GM19395 (cell line): ENCODE data around the gene ASPSCR1.

Source experiments
- ATAC-seq: cut with Tn5 transposase; IDR thresholded peaks from one replicate; pipeline ENCODE4 v1.9.1; 2021; ENCODE audit warnings: mild to moderate bottlenecking, moderate library complexity; ENCODE audit not compliant: unreplicated experiment

ASPSCR1 gene

DNA sequence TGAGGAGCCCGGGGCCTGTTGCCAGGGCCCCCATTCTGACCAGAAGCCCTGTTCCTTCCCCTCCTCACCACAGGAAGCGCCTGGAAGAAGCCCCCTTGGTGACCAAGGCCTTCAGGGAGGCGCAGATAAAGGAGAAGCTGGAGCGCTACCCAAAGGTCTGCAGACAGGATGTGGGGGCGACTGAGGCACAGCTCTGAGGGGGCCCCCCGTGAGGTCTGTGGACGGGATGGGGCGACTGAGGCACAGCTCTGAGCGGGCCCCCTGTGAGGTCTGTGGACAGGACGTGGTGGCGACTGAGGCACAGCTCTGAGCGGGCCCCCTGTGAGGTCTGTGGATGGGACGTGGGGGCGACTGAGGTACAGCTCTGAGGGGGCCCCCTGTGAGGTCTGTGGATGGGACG, 32.0 kb downstream of the ASPSCR1 start:
- ATAC-seq = no peak

DNA sequence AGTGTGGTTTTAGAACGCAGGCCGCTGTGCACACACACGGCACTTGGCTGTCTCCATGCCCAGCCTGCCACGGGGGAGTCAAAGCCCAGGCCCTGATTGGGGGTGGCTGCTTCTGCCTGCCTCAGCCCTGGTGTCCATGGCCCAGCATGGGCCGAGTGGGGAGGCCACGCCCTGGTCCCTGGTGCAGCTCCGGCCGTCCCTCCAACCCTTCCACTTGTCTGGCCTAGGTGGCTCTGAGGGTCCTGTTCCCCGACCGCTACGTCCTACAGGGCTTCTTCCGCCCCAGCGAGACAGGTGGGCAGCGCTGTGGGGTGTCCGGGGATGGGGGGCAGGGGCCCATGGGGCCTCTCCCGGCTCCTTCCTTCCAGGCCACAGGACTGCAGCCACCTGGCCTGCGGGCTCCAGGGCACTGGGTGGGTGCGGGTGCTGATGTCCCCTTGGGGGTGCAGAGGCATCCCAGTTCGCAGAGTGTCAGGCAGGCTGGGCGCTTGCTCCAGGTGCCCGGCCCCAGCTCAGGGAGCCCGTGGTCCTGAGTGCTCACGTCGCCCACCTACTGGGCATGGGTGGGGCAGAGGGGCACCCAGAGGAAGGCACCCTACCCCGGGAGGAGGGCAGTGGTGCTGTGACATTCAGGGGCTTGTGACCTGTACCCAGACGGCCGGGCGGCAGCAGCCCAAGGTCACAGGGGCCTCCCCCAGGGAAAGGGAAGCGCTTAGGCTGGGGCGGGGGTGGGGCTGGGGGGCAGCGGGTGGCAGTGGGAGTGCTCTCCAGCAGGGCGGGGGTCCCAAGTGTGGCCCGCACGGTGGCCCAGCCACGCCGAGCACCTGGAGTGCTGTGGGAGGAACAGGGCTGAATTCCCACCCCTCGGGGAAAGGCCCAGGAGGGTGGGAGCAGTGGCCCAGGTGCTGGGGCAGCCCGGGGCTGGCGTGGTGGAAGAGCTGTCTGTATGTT, 33.4 kb downstream of the ASPSCR1 start:
- ATAC-seq = no peak

DNA sequence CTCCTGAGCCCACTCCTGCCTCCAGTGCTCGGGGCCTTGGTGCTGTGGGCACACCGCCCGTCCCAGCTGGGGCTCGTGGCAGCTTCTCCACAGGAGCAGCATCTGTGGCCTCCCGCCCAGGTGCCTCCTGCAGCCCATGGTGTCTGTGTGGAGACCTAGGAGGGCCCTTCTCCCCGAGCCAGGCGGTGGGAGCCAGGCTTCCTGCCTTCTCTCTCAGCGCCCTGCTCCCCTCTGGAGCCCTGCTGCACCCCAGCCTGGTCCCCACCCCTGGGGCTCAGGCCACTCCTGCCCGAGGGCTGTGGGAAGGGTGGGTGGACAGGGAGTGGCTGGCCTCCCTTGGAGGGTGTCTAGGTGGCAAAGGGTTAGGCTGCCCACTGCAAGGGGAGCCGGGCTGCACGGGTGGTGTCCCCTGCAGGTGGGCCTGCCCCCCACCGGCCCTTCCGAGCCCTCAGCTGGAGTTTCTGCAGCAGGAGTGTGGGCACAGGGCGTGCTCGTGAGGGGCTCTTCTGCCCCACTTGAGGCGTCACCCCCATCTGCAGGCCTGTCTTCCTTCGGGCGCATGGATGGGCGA, 34.3 kb downstream of the ASPSCR1 start:
- ATAC-seq = no peak

DNA sequence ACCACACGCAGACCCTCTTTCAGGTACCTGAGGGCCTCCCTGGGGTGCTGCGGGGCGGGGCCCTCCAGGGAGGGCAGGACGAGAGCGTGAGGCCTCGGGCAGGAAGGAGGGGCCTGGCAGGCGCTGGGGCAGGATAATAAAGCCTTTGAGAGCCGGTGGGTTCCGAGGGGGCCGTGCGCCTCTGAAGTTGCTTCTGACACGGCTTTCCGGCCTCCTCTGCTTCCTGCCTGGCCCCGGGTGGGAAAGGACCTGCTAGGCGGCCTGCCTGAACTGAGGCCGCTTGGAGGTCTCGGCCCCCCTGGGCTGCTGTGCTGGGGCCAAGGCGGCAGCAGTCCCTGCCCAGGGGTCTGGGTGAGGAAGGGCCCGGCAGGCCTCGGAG, 34.8 kb downstream of the ASPSCR1 start:
- no peak for ATAC-seq

DNA sequence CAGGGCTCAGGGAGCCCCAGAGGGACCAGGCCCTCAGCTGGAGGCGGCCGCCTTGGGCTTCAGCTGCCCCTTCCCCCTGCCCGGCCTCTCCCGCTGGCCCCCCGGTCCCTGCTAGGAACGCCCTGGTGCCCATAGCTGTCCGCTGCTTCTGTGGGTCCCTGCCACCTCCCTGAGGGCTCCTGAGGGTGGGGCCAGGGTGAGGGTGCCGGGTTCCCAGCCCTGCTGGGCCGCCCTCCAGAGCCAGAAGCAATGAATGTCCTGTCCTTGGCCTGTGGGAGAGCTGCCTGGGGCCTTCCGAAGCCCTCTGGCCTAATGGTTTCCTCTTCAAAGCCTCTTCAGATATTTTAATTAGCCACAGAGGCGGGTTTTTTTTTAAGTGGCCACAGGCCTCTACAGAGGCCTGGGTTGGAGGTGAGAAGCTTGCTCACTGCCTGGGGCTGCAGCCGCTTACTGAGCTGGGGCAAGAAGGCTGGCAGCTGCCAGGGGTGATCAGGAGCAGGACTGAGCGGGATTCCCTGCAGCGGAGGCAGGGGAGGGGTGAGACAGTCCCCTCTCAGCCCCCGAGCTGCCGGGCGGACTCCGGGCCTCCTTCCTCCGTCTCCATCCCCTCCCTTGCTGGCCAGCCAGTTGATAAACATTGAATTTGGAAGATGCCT, 35.3 kb downstream of the ASPSCR1 start:
- ATAC-seq = no peak

DNA sequence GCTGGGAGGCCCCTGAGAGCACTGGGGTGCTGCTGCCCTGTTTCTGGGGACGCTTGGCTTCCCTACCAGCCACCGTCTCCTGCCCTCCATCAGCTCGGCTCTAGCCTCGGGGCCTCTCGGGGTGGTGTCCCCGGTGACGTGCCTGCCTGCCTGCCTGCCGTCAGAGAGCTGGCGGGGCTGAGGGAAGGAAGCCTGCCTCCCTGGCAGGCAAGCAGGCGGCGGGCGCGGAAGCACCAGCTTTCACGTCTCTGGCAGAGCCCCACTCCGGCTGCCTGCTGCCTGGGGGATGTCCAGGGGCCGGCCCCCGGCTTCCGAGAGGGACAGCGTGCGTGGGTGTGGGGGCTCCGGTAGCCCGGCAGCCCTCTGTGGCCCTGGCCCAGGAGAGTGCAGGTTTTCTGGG, 35.9 kb downstream of the ASPSCR1 start:
- ATAC-seq = no peak

DNA sequence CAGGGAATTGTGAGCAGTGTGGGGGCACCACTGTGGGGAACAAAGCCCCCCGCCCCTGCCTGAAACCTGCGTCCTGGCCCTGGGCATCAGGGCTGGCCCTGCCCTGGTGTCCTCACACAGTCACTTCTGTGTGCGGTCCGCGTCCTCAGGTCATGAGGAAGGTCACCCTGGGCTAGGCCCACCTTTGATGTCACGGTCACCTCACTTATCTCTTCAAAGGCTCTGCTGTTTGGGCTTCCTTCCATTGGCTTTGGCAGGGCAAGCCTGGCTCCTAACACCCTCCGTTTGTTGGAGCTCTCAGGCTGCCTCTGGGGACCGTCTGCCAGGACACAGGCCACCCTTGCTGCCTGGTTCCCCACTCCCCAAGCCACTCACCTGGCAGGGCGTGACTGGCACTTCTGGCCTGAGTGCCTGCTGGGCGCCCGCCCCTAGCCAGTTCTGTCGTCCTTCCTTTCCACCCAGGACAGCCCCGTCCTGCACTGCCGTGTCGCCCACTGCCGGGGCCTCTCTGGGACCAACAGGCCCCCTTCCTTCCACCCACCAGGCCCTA, 36.4 kb downstream of the ASPSCR1 start:
- no peak for ATAC-seq

DNA sequence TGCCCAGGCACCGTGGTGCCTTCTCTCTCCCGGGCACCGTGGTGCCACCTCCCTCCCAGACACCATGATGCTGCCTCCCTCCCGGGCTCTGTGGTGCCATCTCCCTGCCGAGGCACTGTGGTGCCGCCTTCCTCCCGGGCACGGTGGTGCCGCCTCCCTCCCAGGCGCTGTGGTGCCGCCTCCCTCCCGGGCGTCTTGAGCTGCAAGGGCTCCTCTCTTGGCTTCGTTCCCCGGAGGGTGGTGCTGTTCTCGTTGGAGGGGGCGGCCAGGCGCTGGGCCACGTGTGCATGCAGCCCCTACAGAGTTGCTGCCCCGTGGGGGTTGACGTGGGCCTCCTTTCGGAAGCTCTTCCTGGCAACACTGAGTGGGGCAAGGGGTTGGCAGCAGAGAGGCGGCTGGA, 37.0 kb downstream of the ASPSCR1 start:
- ATAC-seq = no peak

DNA sequence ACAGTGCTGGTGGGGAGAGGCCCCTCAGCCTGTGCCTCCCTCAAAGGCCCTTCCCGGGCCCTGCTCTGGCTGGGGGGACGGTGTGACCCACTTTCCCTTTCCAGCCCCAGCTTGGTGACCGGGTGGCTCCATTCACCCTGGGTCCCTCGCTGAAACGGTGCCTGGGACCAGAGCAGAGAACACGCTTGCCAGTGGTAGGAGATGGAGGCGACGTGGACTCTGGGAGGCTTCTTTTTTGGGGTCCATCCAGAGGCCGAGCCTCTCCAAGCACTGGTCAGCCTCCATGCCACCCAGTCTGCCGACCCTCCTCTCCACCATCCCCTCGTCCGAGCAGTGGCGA, 37.5 kb downstream of the ASPSCR1 start:
- ATAC-seq = no peak

DNA sequence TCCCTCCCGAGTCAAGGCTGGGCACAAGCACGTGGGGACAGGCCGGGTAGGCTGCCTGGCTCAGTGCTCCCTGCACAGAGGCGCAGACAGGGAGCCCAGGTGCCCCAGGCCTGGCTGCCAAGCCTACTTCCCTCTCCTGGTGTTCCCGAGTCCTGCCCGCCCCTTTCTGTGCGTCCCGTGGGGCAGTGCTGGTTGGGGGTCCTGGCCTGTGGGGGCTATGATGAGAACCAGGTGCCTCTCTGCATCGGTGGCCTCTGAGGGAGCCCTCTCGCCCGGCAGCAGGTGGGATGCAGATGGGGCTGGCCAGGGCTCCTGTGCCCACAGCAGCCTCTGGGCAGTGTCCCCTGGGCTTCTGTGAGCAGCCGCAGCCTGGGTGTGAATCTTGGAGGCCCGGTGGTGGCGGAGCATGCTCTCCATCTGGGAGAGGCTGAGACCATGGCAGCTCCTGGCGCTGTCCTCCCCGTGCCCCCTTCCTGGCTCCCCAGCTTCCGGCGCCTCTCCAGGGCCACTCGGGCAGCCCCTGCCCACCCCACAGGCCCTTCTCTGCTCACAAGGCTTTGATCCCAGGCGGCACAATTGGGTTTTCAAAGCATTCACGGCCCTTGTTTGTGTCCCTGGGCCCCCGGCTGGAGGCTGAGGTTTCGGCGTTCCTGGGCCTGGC, 38.0 kb downstream of the ASPSCR1 start:
- no peak for ATAC-seq

DNA sequence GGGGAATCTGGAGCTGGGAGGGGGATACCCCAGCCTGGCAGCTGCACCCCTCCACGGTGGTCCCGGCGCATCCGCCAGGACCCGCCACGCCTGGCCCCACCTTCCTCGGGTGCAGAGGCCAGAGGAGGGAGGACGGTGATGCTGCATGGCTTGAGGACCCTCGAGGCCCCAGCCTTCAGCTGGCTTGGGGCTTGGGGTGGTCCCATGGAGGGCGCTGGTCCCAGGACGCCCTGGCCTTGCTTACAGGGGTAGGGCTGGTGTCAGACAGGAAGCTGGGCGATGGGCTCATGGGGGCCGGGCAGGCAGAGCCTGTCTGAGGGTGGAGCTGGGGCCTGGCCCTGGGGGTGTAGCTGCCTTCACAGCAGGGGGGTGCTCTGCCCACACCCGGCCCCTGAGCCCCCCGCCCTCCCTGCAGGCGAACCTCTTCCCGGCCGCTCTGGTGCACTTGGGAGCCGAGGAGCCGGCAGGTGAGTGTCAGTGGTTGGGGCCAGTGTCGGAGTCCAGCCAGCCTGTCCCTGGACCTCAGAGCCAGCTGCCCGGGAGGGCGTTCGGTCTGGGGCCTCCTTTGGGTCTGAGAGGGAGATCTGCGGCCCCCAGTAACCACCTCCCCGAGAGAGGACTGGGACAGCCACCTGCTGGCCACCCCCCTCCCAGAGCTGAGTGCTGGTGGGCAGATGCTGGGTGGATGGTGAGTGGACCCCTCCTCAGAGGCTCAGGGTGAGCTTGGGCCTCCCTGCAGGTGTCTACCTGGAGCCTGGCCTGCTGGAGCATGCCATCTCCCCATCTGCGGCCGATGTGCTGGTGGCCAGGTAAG, 38.8 kb downstream of the ASPSCR1 start:
- ATAC-seq = no peak

DNA sequence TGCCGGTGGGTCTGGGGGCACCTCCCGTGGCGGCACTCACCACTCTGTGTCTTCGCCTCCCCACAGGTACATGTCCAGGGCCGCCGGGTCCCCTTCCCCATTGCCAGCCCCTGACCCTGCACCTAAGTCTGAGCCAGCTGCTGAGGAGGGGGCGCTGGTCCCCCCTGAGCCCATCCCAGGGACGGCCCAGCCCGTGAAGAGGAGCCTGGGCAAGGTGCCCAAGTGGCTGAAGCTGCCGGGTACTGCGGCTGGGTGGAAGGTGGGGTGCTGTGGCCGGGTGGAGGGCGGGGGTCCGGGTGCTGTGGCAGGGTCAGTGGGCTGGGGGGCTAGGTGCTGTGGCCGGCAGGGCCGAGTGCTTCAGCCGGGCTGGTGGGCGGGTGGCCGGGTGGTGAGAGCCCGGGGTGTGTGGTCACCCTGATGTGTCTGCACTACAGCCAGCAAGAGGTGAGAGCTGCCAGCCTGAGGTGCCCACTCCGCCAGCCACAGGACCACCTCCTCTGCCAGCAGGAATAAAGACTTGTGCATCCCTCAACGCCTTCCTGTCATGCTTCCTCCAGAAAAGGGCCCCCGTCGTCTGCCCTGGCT, 39.5 kb downstream of the ASPSCR1 start:
- no peak for ATAC-seq

DNA sequence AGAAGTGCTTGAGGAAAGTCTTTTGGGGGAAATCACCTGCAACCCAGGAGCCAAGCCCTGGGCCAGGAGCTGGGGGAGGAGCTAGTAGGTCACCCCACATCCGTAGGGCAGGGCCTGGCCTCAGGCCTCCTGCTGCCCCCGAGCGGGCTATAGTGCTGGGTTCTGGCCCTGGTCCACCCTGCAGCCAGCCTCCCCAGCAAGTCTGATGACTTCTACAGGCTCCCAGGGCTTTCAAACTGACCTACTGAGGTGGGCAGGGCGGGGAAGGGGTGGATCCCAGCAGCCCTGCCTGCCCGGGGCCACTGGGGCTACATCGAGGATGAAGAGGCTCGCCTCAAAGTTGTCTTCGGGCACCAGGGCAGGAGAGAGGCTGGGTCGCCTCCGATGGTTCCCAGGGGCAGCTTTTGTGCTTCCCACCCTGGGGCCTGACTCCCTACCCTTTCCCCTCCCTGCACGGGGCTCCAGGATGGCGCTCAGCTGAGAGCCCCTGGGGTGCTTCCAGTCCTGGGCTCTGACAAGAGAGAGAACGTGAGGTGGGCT, 40.3 kb downstream of the ASPSCR1 start:
- no peak for ATAC-seq

DNA sequence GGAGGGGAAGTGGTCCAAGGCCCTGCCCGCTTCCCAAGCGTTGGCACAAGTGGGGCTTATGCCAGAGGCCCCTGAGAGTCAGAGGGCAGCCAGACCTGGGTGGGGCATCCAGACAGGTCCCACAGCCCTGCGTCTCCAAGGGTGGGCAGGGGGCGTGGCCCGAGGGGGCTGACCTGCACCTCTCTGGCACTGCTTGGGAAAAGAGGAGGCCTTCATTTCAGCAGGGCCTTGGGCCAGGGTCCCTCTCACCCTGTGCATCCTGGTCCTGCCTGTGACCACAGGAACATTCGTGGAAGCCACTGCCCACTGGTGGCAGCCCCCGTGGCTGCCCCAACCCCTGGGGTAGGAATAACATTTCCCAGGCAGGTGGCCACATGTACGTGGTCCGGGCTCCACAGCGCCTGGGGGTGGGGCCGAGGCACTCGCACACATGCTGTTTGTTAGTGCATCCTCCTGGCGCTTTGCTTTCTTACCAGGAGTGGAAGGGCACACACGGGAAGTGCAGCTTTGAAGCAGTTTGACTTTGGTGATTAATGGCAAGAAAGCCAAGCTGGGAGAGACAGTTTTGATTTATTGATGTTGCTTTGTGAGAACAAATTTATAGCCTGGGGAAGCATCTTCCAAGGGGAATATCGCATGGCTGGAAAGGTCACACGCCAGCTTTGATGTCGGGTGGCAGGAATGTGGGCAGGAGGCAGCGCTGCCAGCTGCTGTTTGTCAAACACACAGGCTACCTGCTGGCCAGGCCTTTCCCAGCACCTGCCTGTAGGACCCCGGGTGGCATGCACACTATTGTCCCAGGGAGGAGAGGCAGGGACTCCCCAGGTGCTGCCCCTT, 40.9 kb downstream of the ASPSCR1 start:
- ATAC-seq = no peak

DNA sequence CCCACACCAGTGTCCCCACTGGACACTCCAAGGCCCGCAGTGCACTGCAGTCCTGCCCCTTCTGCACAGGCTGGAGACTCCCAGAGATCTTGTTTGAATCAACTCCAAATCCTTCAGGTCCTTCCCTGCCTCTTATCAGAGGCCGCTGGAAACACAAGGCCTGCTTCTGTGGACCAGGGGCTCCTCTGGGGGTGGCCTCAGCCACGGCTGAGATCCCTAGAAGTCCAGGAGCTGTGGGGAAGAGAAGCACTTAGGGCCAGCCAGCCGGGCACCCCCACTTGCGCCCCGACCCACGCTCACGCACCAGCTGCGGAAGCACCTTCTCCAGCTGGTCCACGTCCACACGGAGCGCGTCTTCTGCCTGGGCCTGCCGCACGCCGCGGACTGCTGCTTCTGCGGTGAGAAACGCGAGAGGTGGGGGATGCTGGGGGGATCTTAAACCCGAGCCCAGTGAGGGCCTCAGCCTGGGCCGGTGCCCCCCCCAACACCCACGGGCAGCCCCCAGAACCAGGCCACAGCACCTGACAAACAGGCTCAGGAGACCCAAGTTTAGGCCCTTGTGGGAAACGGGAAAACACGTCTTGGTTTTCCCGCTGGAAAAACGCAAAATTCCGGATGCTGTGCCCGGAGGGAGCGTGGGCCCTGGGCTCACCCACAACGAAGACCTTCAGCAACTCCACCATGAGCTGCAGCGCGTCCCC, 41.7 kb downstream of the ASPSCR1 start:
- ATAC-seq = no peak

DNA sequence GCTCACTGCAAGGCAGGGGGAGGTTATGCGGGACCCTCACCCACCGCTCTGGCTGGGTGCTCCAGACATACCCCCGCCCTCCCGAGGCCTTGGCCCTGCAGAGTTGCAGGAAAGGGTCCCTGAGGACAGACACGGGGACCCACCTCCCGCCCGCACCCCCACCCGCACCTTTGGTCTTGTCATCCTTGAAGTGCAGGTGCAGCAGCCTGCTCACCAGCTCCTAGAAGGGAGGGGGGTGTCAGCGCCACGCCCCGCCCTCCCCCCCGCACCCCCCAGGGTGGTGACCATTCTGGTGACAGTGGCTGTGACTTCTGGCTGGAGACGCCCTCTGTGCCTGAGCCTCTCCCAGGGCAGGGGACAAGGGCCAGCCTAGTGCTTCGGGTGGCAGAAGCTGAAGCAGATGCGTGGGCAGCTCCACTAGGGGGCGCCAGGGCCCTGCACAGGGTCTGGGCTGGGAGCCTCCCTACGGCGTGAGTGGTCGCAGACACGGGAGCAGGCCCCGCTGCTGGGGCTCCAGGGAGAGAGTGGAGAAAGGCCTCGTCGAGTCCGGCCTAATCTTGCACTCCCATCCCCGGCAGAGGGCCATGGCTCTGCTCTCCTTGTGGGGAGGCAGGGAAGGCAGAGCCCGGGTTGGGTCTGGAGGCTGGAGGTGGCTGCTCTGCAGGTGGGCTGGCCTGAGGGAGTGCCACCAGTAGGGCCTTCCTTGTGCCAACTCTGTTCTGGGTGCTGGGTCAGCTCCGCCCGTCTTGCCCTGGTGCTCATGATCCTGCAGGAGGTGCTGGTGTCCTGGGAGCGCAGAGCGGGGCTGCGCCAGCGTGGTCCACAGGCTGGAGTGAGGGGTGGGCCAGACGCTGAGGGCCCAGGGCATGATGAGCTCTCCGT, 42.5 kb downstream of the ASPSCR1 start:
- ATAC-seq = no peak

DNA sequence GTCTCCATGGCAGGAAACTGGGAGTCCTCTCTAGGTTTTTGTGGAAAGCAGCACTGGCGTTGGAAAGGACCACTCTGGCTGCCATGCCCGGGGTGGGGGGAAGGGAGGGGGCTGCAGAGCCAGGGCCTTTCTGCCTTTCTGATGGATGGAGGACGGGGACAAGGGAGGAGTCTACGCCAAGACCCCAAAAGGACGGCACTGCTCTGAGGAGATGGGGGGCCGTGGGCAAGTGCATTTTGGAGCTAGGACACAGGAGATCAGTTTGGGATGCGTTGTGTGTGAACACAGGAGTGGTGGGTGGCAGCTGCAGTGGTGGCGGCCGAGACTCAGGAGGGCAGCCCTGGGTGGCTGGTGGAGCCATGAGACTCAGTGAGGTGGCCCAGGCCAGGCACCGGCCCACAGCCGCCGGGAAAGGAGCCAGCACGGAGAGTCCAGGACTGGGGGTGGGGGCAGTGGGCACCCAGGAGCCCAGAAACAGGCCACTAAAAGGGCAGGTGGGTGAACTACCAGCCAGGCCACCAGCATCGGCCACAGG, 43.2 kb downstream of the ASPSCR1 start:
- no peak for ATAC-seq
